ENCODE results near the gene SH3BGR. TPM values are rescaled to one million over a fixed set of nuclear protein-coding genes. Genes with fewer than 3 reads are reported as not detected.

SH3BGR gene
- total RNA-seq, 8 experiments from 2014 or later = 2.3 to 33.8 (median 7.3) TPM

DNA sequence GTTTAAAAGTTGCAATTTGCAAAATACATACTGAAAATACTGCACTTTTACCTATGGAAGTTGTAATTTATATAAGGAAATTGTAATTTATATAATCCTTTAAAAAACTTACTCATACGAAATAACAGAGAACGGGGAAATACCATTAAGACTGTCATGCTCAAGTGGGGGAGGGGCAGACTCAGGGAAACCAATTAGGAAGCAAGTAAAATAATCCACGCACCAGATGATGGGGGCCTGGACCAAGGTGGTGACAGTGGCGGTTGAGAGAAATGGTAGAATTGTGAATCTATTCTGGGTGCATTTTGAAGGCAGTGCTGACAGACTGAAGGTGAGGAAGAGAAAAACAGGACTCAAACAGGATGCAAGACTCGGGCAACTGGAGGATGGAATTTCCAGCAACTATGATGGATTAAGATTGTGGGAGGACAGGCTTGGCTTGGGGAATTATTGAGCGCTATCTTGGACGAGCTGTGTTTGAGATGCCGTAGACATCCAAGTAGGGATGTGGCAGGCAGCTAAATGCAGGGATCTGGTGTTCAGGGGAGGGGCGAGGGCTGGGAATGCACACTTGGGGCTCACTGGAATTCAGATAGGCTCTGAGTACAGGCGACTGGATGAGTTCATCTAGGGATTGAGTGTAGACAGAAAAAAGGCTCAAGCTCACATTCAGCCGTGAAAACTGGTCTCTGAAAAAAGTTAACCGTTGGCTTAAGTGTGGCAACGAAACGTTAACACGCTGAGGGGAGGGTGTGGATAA is 7.2 kb upstream of the SH3BGR start:
- peak overlapping the region; percentile 84 to 87 for H3K27ac ChIP-seq
- in situ Hi-C loops (cut with MboI; ENCODE audit: low pct_unique_long_range_greater_than_20kb in 2 of 9, low sequenced_read_pairs in 9 of 9, unreplicated experiment in 9 of 9) = no loop called here
- H3K4me1 ChIP-seq (replicated peaks in 1 of 2) = peaks cover 5 to 8% of the 10 kb centered on the region in 2 donors
- peak; percentile 7 to 50 (median 40) for ATAC-seq (replicated peaks in 6 of 8)
- 10 to 31% (median 19%) methylated on average over 2 to 13 of the region's 15 CpGs; no CpG with 5 or more reads in 1 of the 10 experiments for WGBS, 10 experiments
- peak overlapping the region; percentile 59 to 96 (median 72) for H3K4me3 ChIP-seq

- in situ Hi-C loops (cut with MboI; ENCODE audit: low pct_unique_long_range_greater_than_20kb in 2 of 9, low sequenced_read_pairs in 9 of 9, unreplicated experiment in 9 of 9) = no loop called here
- peak within 1 kb of the TSS; percentile 84 to 87 for H3K27ac ChIP-seq
- H3K4me1 ChIP-seq (replicated peaks in 1 of 2) = peaks cover 5 to 8% of the 10 kb centered on the region in 2 donors
- 0 to 14% (median 0%) methylated on average over 2 to 18 of the region's 83 CpGs; no CpG with 5 or more reads in 1 of the 10 experiments for WGBS, 10 experiments
- ATAC-seq (replicated peaks in 6 of 8) = peak; percentile 76 to 93 (median 91)
- H3K4me3 ChIP-seq = peak within 1 kb of the TSS; percentile 59 to 96 (median 72)
Observed at GRCh38 chr21:39445321-39446269, 6.2 kb upstream of the SH3BGR start, which contains the start of gene LCA5L. TSS of gene LCA5L (minus strand) at chr21:39445778. CDS start at chr21:39428493, 17,285 bp downstream.

DNA sequence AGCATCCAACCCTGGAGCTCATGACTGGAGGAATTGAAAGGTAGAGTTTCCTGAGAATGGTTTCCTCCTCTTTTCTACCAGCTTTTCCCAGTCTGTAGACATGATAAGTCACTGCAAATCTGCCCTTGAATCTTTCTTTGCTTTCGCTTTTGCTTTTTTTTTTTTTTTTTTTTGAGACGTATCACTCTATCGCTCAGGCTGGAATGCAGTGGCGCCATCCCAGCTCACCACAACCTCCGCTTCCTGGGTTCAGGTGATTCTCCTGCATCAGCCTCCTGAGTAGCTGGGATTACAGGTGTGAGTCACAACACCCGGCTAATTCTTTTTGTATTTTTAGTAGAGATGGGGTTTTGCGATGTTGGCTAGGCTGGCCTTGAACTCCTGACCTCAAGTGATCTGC is 4.5 kb upstream of the SH3BGR start:
- ATAC-seq (replicated peaks in 6 of 8) = no peak
- 92 to 100% (median 100%) methylated on average over 1 to 6 of the region's 7 CpGs; no CpG with 5 or more reads in 2 of the 10 experiments for WGBS, 10 experiments
- no peak overlapping the region for H3K4me3 ChIP-seq
- H3K27ac ChIP-seq = no peak overlapping the region
- in situ Hi-C loops (cut with MboI; ENCODE audit: low pct_unique_long_range_greater_than_20kb in 2 of 9, low sequenced_read_pairs in 9 of 9, unreplicated experiment in 9 of 9) = no loop called here
- peaks cover 17 to 22% of the 10 kb centered on the region in 2 donors for H3K4me1 ChIP-seq (replicated peaks in 1 of 2)

DNA sequence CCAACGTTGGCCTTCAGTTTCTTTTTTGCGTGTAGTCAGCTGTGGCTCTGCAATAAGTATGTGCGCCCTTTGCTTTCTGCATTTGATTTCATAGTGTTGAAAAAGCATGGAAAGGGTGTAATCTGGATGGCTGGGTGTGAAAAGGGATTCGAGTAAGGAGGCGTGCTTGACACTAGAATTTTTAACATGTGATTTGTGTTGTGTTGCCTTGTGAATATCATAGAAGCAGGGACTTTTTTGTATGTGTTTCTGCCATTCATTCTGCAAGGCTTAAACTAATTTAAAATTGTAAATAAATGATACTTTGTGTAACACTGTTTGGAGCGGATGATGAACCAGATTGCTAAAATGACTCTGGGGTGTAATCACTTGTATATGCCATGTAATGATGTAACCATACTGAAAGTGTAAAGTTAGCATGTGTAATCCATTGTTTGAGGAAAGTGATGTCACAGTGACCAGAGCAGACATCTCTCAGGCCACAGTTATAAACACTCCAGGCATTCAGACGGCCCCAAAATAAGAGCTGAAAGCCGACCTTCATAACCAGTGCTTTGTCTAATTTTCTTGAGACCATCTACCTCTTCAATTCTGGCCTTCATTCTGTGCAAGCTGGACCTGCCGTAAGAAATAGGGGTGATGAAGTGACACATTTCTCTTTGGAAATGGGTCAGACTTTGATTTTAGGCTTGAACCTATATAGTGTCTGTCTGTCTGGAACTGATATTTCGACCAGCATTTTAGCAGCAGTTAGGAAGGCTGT is 618 bp downstream of the SH3BGR start:
- 20 to 80% (median 72%) methylated on average over 1 to 10 of the region's 10 CpGs; no CpG with 5 or more reads in 1 of the 10 experiments for WGBS, 10 experiments
- peak overlapping the region; percentile 60 to 93 for H3K27ac ChIP-seq
- in situ Hi-C loops (cut with MboI; ENCODE audit: low pct_unique_long_range_greater_than_20kb in 2 of 9, low sequenced_read_pairs in 9 of 9, unreplicated experiment in 9 of 9) = no loop called here
- H3K4me1 ChIP-seq (replicated peaks in 1 of 2) = peaks cover 25 to 33% of the 10 kb centered on the region in 2 donors
- peak overlapping the region in 1 of 5 donors; percentile 26 for H3K4me3 ChIP-seq
- peak in 7 of 8 experiments; percentile 79 to 96 (median 88) for ATAC-seq (replicated peaks in 6 of 8)

DNA sequence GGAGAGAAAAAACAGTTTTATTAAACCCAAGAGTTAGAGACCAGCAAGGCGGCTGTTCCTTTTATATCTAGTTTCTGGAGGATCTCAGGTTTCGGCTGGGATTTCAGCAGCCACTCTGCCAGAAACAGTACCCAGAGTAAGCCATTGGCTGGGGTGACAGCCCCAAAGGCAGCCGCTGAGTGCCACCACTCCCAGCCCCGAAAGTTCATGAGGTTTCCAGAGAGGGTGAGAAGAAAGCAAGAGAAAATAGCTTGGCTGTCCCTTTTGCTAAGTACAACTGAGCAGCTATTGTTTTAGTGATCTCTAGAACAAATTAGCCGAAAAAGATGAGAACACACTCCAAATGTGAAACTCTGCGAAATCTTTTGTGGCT is 1.2 kb downstream of the SH3BGR start:
- 63 to 100% (median 91%) methylated on average over 1 to 6 of the region's 6 CpGs; no CpG with 5 or more reads in 2 of the 10 experiments for WGBS, 10 experiments

DNA sequence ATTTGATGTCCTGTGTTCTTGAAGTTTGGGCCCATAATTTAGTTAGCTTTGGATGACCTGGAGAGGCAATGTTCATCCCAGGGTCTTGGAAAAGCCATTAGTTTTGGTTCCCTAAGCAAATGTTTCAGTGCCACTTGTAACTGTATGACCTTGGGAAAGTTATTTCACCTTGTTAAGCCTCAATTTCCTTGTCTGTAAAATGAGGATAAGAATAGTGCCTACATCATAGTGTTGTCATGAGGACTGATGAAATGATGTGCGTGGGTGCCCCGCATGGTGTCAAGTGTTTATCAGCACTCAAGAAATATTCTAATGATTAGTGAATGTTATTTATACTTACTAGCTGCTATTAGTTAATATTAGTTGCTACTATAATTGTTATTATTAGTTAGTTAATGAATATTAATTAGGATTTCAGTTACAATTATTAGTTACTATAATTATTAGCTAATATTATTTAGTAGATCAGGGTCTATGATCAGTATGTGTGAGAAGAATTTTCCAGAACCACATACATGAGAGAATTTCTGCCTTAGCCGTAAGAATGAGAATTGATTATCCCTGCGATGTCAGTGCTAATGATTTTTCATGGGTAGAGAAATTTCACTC is 1.9 kb downstream of the SH3BGR start:
- peaks cover 25 to 33% of the 10 kb centered on the region in 2 donors for H3K4me1 ChIP-seq (replicated peaks in 1 of 2)
- H3K27ac ChIP-seq = no peak overlapping the region
- WGBS, 10 experiments = 80 to 100% (median 95%) methylated on average over 1 to 4 of the region's 4 CpGs; no CpG with 5 or more reads in 2 of the 10 experiments
- H3K4me3 ChIP-seq = no peak overlapping the region
- in situ Hi-C loops (cut with MboI; ENCODE audit: low pct_unique_long_range_greater_than_20kb in 2 of 9, low sequenced_read_pairs in 9 of 9, unreplicated experiment in 9 of 9) = no loop called here
- no peak for ATAC-seq (replicated peaks in 6 of 8)

More for the DNA sequence above, 1.2 kb downstream of the SH3BGR start:
- peaks cover 25 to 33% of the 10 kb centered on the region in 2 donors for H3K4me1 ChIP-seq (replicated peaks in 1 of 2)
- peak overlapping the region in 1 of 5 donors; percentile 19 for H3K4me3 ChIP-seq
- in situ Hi-C loops (cut with MboI; ENCODE audit: low pct_unique_long_range_greater_than_20kb in 2 of 9, low sequenced_read_pairs in 9 of 9, unreplicated experiment in 9 of 9) = no loop called here
- H3K27ac ChIP-seq = peak overlapping the region; percentile 60 to 93
- peak in 1 of 8 experiments; percentile 4 for ATAC-seq (replicated peaks in 6 of 8)

GRCh38 chr21:39454949-39455668 is 3.3 kb downstream of the SH3BGR start:
- no peak overlapping the region for H3K27ac ChIP-seq
- ATAC-seq (replicated peaks in 6 of 8) = peak in 1 of 8 experiments; percentile 11
- in situ Hi-C loops (cut with MboI; ENCODE audit: low pct_unique_long_range_greater_than_20kb in 2 of 9, low sequenced_read_pairs in 9 of 9, unreplicated experiment in 9 of 9) = no loop called here
- H3K4me3 ChIP-seq = no peak overlapping the region
- WGBS, 10 experiments = 0 to 80% (median 45%) methylated on average over 1 to 2 of the region's 6 CpGs; no CpG with 5 or more reads in 4 of the 10 experiments
- H3K4me1 ChIP-seq (replicated peaks in 1 of 2) = peaks cover 25 to 33% of the 10 kb centered on the region in 2 donors

DNA sequence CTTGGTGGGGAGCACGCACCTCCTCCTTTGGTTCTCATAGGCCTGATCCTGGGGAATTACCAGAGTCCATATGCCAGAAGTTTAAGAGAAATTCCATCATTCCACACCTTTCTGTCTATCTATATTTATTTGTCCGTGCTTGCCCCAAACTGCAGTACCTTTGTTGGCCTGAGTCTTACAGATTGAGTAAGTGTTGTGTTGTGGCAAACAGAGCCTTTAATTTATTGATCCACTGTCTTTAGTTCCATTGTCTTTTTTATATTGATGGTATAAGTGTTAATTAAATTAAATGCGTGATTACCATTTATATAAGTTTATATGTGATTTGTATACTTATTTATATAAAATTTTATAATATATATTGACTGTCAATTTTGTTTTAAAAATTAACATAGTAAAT is 4.9 kb downstream of the SH3BGR start:
- WGBS, 10 experiments = 46 to 100% (median 83%) methylated on average over 1 to 3 of the region's 3 CpGs; no CpG with 5 or more reads in 1 of the 10 experiments
- no peak overlapping the region for H3K27ac ChIP-seq
- no peak overlapping the region for H3K4me3 ChIP-seq
- H3K4me1 ChIP-seq (replicated peaks in 1 of 2) = peaks cover 19 to 24% of the 10 kb centered on the region in 2 donors
- in situ Hi-C loops (cut with MboI; ENCODE audit: low pct_unique_long_range_greater_than_20kb in 2 of 9, low sequenced_read_pairs in 9 of 9, unreplicated experiment in 9 of 9) = no loop called here
- peak in 1 of 8 experiments; percentile 23 for ATAC-seq (replicated peaks in 6 of 8)

- no peak overlapping the region for H3K4me3 ChIP-seq
- H3K27ac ChIP-seq = no peak overlapping the region
- no peaks in the 10 kb centered on the region for H3K4me1 ChIP-seq (replicated peaks in 1 of 2)
- no peak for ATAC-seq (replicated peaks in 6 of 8)
- WGBS, 10 experiments = 69 to 100% (median 90%) methylated on average over 1 to 3 of the region's 3 CpGs; no CpG with 5 or more reads in 4 of the 10 experiments
- in situ Hi-C loops (cut with MboI; ENCODE audit: low pct_unique_long_range_greater_than_20kb in 2 of 9, low sequenced_read_pairs in 9 of 9, unreplicated experiment in 9 of 9) = no loop called here
Observed at GRCh38 chr21:39461419-39461818, 9.6 kb downstream of the SH3BGR start.

DNA sequence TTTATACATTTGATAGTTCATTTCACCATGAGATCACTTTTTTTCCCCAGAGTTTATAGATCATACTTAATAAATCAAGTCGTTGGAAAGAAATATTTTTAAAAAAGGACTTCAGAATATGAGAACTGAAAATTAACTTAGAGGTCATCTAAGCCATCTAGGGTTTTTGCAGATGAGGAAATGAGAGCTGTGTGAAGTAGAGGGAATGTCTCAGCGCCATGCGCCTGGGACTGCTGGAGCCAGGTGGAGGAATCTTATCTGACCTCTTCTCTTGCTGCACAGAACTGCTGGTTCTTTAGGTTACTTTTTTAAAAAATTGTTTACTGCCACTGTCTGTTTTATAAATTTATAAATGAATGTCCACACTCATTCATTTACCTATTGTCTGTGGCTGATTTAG is 11.5 kb downstream of the SH3BGR start:
- 40 to 93% (median 69%) methylated on average over 1 to 3 of the region's 3 CpGs; no CpG with 5 or more reads in 1 of the 10 experiments for WGBS, 10 experiments
- no peak for ATAC-seq (replicated peaks in 6 of 8)
- in situ Hi-C loops (cut with MboI; ENCODE audit: low pct_unique_long_range_greater_than_20kb in 2 of 9, low sequenced_read_pairs in 9 of 9, unreplicated experiment in 9 of 9) = no loop called here
- Histone ChIP-seq H3K4me1 (replicated peaks in 1 of 2) (no peaks in the 10 kb centered on the region), H3K4me3 (no peak overlapping the region), H3K27ac (no peak overlapping the region)

- no peak overlapping the region for H3K4me3 ChIP-seq
- in situ Hi-C loops (cut with MboI; ENCODE audit: low pct_unique_long_range_greater_than_20kb in 2 of 9, low sequenced_read_pairs in 9 of 9, unreplicated experiment in 9 of 9) = no loop called here
- H3K4me1 ChIP-seq (replicated peaks in 1 of 2) = no peaks in the 10 kb centered on the region
- no peak overlapping the region for H3K27ac ChIP-seq
- ATAC-seq (replicated peaks in 6 of 8) = peak in 2 of 8 experiments; percentile 79 to 81
Observed at GRCh38 chr21:39466584-39466983, 14.8 kb downstream of the SH3BGR start.

Data from motor neuron (in vitro differentiated cells).